ENCODE results near the gene DENND6B. TPM values are rescaled to one million over a fixed set of nuclear protein-coding genes. Genes with fewer than 3 reads are reported as not detected.

Gene DENND6B
- total and polyA plus RNA-seq, 2 experiments from 2014 or later: 0.71 to 1.3 TPM

DNA sequence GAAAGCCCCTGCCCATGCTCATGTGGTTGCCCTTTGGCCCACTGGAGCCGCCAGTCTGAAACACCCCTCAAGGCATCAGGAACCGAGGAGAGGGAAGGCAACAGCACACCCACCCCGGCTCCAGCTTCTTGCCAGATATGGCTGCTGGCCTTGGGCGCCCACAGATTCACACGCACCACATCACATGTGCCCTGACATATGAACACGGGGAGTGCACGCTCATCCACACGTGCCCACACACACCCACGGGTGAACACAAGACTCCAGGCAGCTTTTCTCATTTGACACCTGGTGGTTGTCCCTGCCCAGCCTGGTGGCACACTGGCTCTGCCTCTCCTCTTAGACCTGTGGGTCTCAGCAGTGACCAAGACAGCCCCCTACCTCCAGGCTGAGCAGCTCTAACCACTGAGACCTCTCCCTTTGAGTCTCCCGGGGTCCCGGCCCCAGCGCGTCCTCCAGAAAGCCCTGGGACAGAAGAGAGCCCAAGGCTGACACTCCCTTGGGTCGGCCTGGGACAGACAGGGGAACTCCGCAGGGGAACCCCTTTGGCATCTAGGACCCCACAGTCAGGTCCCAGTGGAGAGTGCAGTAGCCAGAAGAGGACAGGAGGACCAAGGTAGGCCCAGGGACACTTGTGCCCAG lies 62.6 kb downstream of the DENND6B start:
- Mint-ChIP-seq H3K9me3 (no peaks in the 10 kb centered on the region), H3K36me3 (ENCODE audit: low read depth) (no peaks in the 10 kb centered on the region), H3K4me3 (no peak overlapping the region), H3K27ac (no peak overlapping the region), H3K4me1 (peaks cover 8% of the 10 kb centered on the region; the same call in 2 of the 3 replicates), H3K27me3 (ENCODE audit: insufficient read depth, low read depth, poor library complexity) (peaks cover 45% of the 10 kb centered on the region)
- no peak overlapping the region for H2AFZ ChIP-seq
- H3K4me2 ChIP-seq: no peak overlapping the region
- ATAC-seq (no peak), DNase-seq (ENCODE audit: low spot score) (no peak)
- no peaks in the 10 kb centered on the region for H3K9me2 ChIP-seq (ENCODE audit: insufficient read depth)
- H3K36me3 ChIP-seq (ENCODE audit: insufficient read depth): no peaks in the 10 kb centered on the region
- H3F3A ChIP-seq (replicated peaks; ENCODE audit: low read depth): no peaks in the 10 kb centered on the region
- H3K79me2 ChIP-seq (replicated peaks; ENCODE audit: insufficient read depth): no peaks in the 10 kb centered on the region
- no peak overlapping the region for H3K4me3 ChIP-seq
- peaks cover 8% of the 10 kb centered on the region for H3K4me1 ChIP-seq (ENCODE audit: insufficient read depth)
- no peaks in the 10 kb centered on the region; the same call in 1 of the 2 replicates for H4K20me1 ChIP-seq (replicated peaks; ENCODE audit: insufficient read depth)
- H3K27ac ChIP-seq (ENCODE audit: low read depth): no peak overlapping the region
- H3K27me3 ChIP-seq (ENCODE audit: insufficient read depth): peaks cover 55% of the 10 kb centered on the region
- TF ChIP-seq CREB1 (CRISPR knock-in tag; IDR thresholded peaks at IDR 0.05; ENCODE audit: low read depth) (no peak), POLR2AphosphoS5 (IDR thresholded peaks at IDR 0.05; ENCODE audit: low read depth) (no peak), ZNF114 (CRISPR knock-in tag; IDR thresholded peaks at IDR 0.05) (no peak), EZH2phosphoT487 (IDR thresholded peaks at IDR 0.05; ENCODE audit: unreplicated experiment) (no peak), ZNF331 (CRISPR knock-in tag; IDR thresholded peaks at IDR 0.05; ENCODE audit: low read depth) (no peak), JUNB (IDR thresholded peaks at IDR 0.05; ENCODE audit: unreplicated experiment) (no peak), NANOG (IDR thresholded peaks at IDR 0.05; ENCODE audit: borderline replicate concordance) (no peak), EZH2 (IDR thresholded peaks at IDR 0.05; ENCODE audit: low read depth, unreplicated experiment) (no peak), STAT1 (IDR thresholded peaks at IDR 0.05; ENCODE audit: unreplicated experiment) (no peak)
- TF ChIP-seq, protein P1, sequence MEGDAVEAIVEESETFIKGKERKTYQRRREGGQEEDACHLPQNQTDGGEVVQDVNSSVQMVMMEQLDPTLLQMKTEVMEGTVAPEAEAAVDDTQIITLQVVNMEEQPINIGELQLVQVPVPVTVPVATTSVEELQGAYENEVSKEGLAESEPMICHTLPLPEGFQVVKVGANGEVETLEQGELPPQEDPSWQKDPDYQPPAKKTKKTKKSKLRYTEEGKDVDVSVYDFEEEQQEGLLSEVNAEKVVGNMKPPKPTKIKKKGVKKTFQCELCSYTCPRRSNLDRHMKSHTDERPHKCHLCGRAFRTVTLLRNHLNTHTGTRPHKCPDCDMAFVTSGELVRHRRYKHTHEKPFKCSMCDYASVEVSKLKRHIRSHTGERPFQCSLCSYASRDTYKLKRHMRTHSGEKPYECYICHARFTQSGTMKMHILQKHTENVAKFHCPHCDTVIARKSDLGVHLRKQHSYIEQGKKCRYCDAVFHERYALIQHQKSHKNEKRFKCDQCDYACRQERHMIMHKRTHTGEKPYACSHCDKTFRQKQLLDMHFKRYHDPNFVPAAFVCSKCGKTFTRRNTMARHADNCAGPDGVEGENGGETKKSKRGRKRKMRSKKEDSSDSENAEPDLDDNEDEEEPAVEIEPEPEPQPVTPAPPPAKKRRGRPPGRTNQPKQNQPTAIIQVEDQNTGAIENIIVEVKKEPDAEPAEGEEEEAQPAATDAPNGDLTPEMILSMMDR (conservative IDR thresholded peaks at IDR 0.05; ENCODE audit: low read depth in 2 of 2): no peak
- TF ChIP-seq, protein P2, sequence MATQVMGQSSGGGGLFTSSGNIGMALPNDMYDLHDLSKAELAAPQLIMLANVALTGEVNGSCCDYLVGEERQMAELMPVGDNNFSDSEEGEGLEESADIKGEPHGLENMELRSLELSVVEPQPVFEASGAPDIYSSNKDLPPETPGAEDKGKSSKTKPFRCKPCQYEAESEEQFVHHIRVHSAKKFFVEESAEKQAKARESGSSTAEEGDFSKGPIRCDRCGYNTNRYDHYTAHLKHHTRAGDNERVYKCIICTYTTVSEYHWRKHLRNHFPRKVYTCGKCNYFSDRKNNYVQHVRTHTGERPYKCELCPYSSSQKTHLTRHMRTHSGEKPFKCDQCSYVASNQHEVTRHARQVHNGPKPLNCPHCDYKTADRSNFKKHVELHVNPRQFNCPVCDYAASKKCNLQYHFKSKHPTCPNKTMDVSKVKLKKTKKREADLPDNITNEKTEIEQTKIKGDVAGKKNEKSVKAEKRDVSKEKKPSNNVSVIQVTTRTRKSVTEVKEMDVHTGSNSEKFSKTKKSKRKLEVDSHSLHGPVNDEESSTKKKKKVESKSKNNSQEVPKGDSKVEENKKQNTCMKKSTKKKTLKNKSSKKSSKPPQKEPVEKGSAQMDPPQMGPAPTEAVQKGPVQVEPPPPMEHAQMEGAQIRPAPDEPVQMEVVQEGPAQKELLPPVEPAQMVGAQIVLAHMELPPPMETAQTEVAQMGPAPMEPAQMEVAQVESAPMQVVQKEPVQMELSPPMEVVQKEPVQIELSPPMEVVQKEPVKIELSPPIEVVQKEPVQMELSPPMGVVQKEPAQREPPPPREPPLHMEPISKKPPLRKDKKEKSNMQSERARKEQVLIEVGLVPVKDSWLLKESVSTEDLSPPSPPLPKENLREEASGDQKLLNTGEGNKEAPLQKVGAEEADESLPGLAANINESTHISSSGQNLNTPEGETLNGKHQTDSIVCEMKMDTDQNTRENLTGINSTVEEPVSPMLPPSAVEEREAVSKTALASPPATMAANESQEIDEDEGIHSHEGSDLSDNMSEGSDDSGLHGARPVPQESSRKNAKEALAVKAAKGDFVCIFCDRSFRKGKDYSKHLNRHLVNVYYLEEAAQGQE (IDR thresholded peaks at IDR 0.05; ENCODE audit: unreplicated experiment): no peak
- TF ChIP-seq, protein P3, sequence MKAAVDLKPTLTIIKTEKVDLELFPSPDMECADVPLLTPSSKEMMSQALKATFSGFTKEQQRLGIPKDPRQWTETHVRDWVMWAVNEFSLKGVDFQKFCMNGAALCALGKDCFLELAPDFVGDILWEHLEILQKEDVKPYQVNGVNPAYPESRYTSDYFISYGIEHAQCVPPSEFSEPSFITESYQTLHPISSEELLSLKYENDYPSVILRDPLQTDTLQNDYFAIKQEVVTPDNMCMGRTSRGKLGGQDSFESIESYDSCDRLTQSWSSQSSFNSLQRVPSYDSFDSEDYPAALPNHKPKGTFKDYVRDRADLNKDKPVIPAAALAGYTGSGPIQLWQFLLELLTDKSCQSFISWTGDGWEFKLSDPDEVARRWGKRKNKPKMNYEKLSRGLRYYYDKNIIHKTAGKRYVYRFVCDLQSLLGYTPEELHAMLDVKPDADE (IDR thresholded peaks at IDR 0.05): no peak
- TF ChIP-seq, protein P4, sequence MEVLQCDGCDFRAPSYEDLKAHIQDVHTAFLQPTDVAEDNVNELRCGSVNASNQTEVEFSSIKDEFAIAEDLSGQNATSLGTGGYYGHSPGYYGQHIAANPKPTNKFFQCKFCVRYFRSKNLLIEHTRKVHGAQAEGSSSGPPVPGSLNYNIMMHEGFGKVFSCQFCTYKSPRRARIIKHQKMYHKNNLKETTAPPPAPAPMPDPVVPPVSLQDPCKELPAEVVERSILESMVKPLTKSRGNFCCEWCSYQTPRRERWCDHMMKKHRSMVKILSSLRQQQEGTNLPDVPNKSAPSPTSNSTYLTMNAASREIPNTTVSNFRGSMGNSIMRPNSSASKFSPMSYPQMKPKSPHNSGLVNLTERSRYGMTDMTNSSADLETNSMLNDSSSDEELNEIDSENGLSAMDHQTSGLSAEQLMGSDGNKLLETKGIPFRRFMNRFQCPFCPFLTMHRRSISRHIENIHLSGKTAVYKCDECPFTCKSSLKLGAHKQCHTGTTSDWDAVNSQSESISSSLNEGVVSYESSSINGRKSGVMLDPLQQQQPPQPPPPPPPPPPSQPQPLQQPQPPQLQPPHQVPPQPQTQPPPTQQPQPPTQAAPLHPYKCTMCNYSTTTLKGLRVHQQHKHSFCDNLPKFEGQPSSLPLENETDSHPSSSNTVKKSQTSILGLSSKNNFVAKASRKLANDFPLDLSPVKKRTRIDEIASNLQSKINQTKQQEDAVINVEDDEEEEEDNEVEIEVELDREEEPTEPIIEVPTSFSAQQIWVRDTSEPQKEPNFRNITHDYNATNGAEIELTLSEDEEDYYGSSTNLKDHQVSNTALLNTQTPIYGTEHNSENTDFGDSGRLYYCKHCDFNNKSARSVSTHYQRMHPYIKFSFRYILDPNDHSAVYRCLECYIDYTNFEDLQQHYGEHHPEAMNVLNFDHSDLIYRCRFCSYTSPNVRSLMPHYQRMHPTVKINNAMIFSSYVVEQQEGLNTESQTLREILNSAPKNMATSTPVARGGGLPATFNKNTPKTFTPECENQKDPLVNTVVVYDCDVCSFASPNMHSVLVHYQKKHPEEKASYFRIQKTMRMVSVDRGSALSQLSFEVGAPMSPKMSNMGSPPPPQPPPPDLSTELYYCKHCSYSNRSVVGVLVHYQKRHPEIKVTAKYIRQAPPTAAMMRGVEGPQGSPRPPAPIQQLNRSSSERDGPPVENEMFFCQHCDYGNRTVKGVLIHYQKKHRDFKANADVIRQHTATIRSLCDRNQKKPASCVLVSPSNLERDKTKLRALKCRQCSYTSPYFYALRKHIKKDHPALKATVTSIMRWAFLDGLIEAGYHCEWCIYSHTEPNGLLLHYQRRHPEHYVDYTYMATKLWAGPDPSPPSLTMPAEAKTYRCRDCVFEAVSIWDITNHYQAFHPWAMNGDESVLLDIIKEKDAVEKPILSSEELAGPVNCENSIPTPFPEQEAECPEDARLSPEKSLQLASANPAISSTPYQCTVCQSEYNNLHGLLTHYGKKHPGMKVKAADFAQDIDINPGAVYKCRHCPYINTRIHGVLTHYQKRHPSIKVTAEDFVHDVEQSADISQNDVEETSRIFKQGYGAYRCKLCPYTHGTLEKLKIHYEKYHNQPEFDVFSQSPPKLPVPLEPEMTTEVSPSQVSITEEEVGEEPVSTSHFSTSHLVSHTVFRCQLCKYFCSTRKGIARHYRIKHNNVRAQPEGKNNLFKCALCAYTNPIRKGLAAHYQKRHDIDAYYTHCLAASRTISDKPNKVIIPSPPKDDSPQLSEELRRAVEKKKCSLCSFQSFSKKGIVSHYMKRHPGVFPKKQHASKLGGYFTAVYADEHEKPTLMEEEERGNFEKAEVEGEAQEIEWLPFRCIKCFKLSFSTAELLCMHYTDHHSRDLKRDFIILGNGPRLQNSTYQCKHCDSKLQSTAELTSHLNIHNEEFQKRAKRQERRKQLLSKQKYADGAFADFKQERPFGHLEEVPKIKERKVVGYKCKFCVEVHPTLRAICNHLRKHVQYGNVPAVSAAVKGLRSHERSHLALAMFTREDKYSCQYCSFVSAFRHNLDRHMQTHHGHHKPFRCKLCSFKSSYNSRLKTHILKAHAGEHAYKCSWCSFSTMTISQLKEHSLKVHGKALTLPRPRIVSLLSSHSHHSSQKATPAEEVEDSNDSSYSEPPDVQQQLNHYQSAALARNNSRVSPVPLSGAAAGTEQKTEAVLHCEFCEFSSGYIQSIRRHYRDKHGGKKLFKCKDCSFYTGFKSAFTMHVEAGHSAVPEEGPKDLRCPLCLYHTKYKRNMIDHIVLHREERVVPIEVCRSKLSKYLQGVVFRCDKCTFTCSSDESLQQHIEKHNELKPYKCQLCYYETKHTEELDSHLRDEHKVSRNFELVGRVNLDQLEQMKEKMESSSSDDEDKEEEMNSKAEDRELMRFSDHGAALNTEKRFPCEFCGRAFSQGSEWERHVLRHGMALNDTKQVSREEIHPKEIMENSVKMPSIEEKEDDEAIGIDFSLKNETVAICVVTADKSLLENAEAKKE (CRISPR knock-in tag; IDR thresholded peaks at IDR 0.05): no peak

Measured in GM23338 (cell line).